ENCODE results near the gene DNAJC3.
"Not testable (repeated sequence)": the region's sequence is repeated elsewhere in the genome, so short reads cannot be mapped to it uniquely, and the experiment has no call there.

The DNAJC3 gene

DNA sequence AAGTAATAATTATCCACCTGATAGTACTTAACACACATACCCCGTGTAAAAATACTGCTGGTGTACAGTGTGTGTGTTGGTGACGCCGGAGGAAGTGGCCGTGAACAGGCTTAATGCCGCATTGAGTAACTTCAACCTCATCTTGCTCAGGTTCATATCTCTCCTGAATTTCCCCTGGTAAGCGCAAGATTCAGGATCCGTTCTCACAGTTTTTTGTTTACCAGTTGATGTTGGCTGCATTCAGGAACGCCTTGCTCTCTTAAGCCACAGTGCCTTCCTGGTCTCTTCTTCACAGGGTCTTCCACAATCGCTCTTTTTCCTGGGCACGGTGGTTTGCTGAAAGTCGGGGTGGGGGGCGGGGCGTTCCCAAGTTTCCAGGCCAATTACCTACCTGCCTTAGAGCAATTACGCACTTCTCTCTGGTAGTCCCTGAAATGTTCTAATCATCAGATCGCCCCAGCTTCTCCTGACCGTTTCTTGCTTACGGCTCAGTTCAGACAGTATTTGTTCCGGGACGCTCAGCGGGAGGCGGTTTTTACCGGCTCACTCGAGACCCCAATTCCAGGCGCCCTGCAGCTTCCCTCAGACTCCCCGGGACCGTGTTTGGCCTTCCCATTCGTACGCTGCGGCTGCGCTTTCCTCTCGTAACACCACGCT lies 706 bp upstream of the DNAJC3 start:
- no peak for DNase-seq

DNA sequence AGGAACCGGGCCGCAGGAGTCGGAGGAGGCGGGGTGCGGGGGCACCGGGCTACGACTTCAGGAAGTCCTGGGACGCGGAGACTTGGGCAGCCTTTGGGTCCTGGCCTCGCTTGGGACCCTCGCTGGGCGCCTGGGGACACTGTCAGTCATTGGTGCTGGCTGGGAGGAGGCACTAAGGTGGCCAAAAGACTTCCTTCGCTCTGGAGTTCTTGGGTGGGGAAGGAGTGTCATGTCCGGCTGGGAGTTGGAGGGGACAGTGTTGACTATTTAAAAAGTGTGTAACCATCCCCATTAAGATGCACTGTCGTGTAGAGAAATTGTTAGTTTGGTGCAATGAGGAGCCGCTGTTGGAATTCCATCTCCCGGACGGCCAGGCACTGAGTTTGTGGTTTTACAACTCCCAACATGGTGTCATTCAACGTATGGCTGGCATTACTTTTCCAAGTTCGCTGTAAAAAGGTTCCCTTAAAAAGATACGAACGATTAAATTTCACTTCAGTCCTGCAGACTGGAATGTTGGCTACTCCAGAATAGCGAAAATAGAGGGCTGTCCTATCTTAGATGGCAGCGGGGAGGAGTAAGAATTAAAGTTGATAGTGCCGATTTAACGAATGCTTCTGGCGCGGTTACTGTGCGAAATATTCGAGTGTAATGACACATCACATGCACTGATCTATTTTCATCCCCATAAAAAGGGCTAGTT lies 776 bp downstream of the DNAJC3 start:
- no peak for DNase-seq

DNA sequence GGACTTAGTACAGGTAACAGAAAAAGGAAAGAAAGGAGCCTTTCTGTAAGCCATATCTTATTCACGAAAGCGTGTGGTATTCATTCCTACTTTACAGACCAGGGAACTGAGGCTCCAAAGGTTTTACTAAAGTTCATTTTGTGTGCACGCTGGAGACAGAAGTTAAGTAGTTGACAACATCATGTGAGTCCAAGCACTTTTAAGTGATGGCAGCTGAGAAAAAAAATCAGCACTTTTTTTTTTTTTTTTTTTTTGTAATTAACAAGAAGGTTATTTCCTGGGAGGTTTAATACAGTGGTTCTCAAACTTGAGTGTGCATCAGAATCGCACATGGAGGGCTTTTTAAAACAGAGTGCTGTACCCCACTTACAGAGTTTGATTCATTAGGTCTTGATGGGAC lies 2.0 kb downstream of the DNAJC3 start:
- no peak for DNase-seq

DNA sequence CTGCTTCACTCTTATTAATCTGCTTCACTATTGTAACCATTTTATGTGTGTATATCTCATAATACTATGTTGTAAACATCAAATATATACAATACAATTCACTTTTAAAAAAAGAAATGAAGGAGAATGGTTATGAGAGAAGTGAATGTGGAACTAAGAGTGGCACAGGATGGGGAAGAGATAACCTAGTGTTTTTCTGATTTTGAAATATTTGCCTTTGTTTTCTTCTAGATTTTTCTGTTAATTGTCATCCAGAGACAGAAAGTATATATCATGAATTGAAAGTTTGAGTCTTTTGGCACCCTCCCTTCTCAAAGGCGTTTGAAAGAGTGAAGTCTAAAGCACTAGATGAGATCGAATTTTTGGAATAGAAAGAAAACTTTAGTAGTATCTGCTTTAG lies 2.8 kb downstream of the DNAJC3 start:
- DNase-seq, result no peak

DNA sequence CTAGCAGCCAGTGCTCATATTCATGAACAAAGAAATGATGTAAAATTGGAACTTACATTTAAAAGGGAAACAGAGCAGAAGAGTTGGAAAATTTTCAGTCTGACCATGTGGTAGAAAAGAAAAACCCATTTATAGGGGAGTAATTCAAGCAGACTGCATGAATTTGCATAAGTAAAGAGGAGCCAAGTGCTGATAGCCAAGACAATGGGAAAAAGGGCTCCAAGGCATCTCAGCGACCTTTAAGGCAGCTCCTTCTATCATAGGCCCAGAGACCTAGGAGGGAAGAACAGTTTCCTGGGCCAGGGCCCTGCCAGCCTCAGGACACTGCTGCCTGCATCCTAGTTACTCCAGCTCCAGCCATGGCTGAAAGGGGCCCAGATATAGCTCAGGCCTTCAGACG lies 7.5 kb downstream of the DNAJC3 start:
- DNase-seq, result no peak

DNA sequence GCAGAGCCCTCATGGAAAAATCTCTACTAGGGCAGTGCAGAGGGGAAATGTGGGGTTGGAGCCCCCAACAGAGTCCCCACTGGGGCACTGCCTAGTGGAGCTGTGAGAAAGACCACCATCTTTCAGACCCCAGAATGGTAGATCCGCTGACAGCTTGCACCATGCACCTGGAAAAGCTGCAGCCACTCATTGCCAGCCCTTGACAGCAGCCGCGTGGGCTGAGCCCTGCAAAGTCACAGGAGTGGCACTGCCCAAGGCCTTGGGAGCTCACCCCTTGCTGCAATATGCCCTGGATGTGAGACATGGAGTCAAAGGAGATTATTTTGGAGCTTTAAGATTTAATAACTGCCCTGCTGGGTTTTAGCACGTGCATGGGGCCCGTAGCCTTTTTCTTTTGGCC lies 8.0 kb downstream of the DNAJC3 start:
- DNase-seq, result not testable (repeated sequence)

DNA sequence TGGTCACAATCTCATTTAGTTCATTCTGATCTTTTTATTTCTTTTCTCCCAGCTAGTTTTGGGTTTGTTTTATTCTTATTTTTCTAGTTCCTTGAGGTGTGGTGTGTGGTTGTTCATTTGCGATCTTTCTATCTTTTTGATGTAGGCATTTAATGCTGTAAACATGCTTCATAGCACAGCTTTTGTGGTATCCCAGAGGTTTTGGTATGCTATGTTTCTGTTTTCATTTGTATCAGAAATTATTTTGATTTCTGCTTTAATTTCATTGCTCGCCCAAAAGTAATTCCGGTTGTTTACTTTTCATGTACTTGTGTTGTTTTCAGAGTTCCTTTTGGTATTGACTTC lies 12.6 kb downstream of the DNAJC3 start:
- no peak for DNase-seq

DNA sequence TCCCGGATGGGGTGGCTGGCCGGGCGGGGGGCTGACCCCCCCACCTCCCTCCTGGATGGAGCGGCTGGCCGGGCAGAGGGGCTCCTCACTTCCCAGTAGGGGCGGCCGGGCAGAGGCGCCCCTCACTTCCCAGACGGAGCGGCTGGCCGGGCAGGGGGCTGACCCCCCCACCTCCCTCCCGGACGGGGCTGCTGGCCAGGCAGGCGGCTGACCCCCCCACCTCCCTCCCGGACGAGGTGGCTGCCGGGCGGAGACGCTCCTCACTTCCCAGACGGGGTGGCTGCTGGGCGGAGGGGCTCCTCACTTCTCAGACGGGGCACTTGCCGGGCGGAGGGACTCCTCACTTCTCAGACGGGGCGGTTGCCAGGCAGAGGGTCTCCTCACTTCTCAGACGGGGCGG lies 14.0 kb downstream of the DNAJC3 start:
- not testable (repeated sequence) for DNase-seq

DNA sequence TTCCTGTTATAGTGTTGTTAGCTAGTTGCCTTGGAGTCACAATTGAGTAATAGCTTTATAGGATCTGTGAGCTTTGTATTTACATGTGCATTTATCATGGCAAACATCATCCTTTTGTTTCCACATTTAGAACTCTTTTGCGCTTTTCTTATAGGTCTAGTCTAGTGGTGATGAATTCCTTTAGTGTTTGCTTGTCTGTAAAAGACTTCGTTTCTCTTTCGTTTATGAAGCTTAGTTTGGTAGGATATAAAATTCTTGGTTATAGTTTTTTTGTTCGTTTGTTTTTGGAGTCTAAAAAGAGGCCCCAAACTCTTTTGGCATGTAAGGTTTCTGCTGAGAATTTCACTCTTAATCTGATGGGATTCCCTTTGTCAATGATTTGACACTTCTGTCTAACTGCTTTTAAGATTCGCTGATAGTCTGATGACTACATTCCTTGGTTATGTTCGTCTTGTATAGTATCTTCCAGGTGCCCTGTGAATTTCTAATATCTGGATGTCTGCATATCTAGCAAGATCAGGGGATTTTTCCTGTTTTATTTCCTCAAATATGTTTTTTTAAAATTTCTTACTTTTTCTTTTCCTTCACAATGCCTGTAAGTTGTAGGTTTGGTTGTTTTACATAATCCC lies 20.2 kb downstream of the DNAJC3 start:
- DNase-seq, result no peak

DNA sequence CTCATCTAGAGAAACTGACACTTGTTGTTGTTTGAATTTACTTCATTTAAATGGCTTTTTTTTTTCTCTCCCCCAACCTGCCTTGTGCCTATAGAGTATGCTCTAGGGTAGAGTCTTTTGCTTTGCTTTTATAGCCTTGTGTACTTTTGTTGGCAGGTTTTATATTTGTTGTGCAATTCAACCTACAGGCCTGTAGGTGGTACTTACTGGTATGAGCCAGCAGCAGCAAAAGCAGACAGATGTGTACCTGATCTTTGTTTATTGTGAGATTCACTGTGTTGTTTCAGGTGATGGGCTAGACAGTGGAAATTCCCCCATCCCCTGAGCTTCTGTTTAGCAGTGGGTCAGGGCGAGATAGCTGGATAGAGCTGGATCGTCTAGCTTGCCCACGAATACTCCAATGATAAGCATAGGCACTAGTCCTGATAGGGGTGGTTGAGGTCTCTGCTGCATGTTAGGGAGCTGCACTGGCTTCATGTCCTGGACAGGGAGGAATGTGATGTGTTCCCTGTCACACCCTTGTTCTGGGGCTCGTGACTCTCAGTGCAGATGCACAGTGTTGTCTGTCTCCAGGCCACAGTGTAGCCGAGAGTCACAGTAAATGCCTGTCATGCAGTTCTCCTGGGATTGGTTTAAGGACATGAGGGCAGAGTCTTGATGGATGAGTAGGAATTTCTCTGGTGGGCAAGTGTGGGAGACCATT lies 21.3 kb downstream of the DNAJC3 start:
- no peak for DNase-seq

DNA sequence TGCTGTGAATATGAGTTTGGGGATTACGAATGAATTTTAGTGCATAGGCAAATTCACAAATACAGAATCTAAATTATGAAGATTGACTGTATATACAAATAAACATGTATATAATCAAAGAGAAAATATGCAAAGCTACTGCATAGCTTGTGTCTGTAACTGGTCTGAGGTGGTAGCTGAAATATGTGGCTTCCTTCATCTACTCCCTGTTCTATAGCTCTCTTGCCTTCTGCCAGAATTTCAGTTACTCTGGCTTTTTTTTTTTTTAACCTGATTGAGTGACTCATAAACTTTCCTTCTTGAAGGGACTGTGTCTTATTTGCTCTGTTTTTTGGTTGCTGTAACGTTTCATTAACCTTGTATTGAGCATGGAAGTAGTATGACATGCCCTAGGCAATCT lies 26.6 kb downstream of the DNAJC3 start:
- no peak for DNase-seq

DNA sequence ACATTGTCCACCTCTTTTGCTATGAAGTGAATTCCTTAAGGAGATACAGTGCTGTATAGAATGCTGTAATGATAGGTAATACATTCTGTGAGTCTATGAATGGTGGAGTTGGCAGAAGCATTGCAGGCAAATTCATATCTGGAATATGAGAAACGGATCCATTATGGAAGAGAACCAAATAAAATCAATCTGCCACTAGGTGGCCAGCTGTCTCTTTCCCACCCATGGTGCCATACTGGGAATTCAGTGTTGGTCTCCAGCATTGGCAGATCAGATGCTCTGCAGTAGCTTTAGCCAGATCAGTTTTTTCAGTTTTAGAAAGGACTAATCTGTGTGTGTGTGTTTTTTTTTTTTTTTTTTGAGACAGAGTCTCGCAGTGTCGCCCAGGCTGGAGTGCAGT lies 27.6 kb downstream of the DNAJC3 start:
- no peak for DNase-seq

DNA sequence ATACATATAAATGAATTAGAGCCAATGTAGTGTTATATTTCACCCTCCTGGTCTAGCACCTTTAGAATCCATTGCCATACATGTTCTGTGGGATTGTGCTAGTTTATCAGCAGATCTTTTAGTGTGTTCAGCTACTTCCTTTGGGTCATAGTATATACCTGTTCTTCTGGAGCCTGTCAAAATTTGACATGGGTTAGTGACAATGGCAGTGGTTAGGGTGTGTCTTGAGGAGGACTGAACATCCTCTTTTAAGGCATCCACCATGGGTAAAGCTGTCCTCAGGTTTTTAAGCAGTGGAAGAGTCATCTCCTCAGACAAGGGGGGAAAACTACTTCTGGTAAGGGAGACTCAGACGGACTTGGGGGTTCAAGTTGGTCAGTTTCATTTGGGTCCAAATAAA lies 29.4 kb downstream of the DNAJC3 start:
- DNase-seq, result no peak

DNA sequence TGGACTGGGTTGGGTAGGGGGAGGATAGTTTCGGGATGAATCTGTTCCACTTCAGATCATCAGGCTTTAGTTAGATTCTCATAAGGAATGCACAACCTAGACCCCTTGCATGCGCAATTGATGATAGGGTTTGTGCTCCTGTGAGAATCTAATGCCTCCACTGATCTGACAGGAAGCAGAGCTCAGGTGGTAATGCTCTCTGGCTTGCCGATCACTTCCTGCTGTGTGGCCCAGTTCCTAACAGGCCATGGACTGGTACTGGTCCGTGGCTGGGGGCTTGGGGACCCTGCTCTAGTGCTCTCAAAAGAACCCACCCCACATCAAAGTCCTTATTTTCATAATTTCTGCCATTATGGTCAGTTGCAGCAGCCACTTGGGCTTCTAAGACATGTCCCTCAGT lies 30.1 kb downstream of the DNAJC3 start:
- DNase-seq, result no peak

DNA sequence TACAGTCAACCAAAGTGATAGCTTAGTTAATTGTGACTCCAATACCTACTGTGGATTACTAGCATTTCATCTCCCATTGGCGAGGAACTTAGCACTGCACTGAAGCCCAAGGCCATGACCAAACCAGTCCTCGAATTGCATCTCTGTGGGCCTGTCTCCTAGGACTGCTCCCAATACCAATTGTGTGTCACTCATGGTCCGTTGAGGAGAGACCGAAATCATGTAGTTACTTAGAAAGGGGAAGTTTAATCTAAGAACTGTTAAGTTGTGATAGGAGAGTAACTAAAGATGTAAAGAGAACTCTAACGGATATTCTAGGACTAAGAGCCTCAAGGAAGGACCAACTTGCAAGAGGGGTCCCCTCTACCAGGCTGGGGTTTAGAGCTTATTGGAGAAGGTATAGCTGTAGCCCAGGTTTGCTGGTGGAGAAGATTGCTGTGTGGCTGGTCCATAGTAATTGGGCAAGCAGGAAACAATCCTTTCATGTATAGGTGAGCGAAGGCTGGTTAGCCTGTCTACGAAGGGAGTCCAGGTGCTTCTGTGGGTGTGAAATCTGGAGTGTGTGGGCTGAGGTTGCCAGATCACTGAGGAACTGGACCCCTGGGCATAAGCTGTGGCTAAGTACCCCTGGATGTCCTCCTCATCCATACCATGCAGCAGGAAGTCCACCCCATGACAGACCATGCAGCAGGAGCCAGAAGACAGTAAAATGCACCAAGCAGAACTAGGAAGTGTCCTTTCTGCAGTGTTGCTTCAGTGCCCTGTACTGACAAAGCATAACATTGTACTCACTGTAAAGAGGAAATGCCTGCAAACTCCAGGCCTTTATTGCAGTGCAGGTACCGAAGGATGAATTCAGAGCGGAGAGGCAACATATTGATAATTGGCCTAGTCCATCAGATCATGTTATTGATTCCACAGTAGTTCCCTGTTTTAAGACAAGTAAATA lies 30.8 kb downstream of the DNAJC3 start:
- DNase-seq, result no peak

DNA sequence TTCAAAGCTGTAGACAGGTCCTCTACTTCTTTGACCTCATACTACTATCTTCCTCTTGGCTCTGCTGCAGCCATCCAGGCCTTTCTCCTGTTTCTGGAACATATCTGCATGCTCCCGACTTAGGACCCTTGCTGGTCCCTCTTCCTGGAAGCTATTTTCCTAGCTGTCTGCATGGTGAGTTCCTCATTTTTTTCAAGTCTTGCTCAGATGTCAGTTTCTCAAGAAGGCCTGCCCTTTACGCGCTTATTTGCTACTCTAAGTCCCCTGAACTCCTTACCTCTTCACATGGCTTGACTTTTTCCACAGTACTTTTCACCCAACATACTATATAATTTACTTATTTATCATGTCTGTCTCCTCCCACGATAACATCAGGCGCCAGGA lies 31.4 kb downstream of the DNAJC3 start:
- no peak for DNase-seq

DNA sequence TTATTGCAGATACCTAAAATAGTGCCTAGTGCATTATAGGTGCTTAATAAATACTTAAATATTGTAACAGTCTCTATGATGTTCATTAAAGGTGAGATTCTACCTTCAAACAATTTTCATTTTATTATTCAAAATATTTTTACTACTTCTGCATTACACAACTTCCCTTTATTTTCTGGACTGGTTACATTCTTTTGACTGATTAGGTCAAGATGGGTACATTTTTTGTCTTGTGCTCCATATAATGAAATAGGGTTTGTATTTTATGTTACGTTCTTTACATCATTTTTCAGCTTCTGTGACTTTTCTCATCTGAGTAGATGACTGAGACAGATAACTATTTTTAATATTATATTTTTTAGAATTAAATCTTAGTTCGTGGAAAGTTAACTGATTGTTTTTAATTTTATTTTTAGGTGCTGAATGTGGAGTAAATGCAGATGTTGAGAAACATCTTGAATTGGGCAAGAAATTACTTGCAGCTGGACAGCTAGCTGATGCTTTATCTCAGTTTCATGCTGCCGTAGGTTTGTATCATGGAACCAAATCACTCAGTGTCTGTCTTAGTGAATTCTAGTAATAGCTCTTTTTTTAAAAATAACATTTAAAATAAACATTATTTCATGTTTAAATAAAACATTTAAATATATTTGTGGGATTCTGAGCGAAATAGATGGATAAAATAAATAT lies 32.0 kb downstream of the DNAJC3 start:
- DNase-seq, result no peak

DNA sequence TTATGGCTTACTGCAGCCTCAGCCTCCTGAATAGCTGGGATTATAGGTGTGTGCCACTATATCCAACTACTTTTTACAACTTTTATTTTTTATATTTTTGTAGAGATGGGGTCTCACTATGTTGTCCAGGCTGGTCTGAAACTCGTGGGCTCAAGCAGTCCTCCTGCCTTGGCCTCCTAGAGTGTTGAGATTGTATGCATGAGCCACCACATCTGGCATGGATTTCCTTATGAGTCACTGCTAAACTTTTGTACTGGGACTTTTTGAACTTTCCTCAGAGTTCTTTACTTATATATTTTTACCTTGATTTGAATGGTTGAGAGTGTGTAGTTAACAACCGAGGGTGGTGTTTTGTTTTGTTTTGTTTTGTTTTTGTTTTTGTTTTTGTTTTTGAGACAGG lies 33.4 kb downstream of the DNAJC3 start:
- DNase-seq, result no peak

DNA sequence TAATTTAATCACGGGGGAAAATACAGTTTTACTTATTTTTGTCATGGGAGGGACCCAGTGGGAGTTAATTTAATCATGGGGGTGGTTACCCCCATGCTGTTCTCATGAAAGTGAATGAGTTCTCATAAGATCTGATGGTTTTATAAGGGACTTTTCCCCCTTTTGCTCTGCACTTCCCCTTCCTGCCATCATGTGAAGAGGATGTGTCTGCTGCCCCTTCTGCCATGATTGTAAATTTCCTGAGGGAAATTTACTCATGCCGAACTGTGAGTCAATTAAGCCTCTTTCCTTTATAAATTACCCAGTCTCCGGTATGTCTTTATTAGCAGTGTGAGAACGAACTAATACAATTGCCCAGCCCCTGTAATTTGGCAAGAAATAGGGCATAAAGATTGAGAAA lies 35.9 kb downstream of the DNAJC3 start:
- DNase-seq, result not testable (repeated sequence)

DNA sequence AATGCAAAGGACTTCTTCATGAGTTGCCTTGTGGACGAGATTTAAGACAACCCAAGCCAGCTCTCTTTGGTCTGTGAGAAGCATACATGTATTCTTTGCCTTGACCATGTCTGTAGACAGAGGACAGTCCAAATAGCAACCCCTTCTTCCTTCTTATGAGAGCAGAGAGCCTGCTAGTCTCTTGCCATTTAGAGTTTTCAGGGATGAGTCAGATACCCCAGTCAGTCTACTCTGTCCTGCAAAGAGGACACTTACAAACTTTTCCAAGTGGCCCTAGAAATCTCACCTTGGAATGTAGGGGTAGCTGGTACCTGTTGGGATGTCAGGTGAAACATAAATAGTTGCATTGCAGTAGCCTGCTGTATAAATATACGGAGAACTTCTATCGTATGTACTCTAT lies 36.7 kb downstream of the DNAJC3 start:
- no peak for DNase-seq

DNA sequence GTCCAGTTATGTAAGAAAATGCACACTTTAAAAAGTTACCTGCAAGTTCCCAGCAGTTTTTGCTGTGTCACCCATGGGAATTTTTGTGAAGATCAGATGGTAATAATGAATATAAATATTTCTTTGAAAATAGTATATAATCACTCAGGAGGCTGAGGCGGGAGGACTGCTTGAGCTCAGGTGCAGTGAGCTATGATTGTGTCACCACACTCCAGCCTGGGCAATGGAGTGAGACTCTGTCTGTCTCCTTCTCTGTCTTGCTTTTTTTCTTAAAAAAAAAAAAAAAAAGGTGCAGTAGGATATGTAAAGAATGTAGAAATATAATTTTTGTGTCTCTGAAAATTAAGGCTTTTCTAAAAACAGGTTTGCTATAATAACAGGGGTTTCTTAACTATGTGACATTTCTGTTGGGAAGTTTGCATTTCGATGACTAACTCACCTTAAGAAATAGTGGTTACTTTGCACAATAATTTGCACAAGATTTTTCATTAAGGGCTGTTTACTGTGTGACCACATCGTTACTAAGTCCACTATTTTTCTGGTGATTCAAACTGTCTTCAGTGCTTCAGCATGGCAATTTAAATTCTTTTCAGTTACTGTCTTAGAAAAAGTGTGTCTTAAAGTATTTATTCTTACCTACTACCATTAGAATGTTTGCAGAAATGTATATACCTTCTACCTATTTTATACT lies 37.3 kb downstream of the DNAJC3 start:
- no peak for DNase-seq

DNA sequence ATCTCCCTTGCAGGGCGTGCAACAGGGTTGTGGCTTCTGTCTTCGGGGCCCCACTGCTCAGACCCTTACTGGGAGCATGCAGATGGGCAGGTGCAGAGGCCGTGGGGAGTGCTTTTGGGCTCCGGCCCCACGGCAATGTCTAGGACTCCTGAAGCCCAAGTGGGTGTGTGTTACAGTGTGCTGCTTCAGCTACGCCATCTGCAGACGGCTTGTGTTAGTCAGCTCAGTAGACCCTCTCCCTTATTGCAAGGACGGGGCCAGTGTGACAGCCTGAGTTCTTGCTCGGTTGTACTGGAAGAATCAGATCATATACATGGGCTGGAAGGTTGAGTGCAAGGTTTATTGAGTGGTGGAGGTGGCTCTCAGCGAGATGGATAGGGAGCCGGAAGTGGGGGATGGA lies 39.3 kb downstream of the DNAJC3 start:
- DNase-seq, result no peak
